GM21515 (cell line): ENCODE data around the gene KIAA0825.
"Not testable (repeated sequence)": the region's sequence is repeated elsewhere in the genome, so short reads cannot be mapped to it uniquely, and the experiment has no call there.

Source experiments
- ATAC-seq: cut with Tn5 transposase; IDR thresholded peaks from one replicate; pipeline ENCODE4 v1.9.1; 2021; ENCODE audit not compliant: unreplicated experiment

KIAA0825 gene

GRCh38 chr5:94575196-94575595 lies 43.2 kb downstream of the KIAA0825 start:
- no peak for ATAC-seq

GRCh38 chr5:94573349-94573748 lies 45.1 kb downstream of the KIAA0825 start:
- ATAC-seq: not testable (repeated sequence)

GRCh38 chr5:94571415-94571814 lies 47.0 kb downstream of the KIAA0825 start:
- no peak for ATAC-seq

- ATAC-seq: no peak
Measured at GRCh38 chr5:94564812-94565211, 53.6 kb downstream of the KIAA0825 start.

- ATAC-seq: no peak
Measured at GRCh38 chr5:94562327-94562971, 56.0 kb downstream of the KIAA0825 start.

DNA sequence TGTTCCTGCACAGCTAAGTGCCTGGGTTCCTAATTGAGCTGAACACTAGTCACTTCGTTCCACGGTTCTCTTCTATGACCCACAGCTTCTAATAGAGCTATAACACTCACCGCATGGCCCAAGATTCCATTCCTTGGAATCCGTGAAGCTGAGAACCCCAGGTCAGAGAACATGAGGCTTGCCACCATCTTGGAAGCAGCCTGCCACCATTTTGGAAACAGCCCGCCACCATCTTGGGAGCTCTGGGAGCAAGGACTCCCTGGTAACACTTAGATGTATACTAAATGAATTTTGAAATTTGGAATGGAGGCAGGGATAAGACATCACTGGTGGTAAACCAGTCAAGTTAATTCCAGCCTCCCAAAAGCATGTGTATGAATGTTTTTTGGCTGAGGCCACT lies 60.4 kb downstream of the KIAA0825 start:
- ATAC-seq: no peak

- no peak for ATAC-seq
Measured at GRCh38 chr5:94551858-94552257, 66.5 kb downstream of the KIAA0825 start.

DNA sequence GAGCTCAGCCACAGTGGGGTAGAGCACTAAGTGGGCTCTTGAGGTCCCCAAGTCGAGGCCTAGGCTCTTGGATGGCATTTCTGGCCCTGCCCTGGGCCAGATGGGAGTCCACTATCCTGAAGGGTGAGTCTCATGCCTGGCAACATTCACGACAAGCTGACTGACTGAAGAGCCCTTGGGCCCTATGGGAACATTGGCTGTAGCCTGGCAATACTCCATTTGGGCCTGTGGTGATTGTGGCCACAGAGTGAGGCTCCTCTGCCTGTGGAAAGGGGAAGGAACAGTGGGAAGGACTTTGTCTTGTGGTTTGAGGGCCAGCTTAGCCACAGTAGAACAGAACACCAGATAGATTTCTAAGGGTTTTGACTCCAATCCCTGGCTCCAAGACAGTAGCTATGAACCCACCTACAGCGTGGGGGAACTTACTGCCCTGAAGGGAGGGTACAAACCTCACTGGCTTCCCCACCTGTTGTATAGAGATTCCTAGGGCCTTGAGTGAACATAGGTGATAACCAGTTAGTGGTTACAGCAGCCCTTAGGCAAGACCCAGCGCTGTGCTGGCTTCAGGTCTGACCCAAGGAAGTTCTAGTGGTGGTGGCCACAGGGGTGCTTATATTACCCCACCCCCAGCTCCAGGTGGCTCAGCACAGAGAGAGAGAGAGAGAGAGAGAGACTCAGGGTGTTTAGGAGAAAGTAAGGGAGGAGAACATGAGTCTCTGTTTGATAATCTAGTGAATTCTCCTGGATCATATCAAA lies 72.4 kb downstream of the KIAA0825 start:
- no peak for ATAC-seq

GRCh38 chr5:94544875-94545547 lies 73.4 kb downstream of the KIAA0825 start:
- ATAC-seq: no peak

DNA sequence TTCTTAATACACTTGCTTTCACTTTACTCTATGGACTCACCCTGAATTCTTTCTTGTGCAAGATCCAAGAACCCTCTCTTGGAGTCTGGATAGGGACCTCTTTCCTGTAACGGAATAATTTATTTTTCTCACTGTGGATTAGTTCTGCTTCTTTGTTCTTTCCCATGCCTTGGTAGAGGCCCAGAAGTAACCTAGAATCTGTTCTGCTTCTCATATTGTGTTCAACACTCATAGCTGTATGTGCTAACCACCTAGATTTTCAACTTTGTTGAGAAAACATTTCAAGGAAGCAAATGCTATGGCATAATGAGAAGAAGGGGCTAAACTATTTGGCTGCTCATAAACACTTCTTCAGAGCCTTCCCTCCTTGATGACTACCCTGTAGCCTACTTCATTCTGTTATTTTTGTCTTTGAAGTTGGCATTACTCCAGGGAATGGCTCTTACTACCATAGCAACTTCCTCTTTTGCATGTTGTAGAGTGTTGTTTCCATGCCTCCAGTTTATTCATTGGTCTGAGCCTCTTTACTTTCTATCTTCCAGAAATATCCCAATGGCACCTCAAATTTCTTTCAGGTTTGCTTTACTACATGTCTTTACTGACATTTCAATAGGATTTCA lies 74.3 kb downstream of the KIAA0825 start:
- ATAC-seq: peak; percentile 56

DNA sequence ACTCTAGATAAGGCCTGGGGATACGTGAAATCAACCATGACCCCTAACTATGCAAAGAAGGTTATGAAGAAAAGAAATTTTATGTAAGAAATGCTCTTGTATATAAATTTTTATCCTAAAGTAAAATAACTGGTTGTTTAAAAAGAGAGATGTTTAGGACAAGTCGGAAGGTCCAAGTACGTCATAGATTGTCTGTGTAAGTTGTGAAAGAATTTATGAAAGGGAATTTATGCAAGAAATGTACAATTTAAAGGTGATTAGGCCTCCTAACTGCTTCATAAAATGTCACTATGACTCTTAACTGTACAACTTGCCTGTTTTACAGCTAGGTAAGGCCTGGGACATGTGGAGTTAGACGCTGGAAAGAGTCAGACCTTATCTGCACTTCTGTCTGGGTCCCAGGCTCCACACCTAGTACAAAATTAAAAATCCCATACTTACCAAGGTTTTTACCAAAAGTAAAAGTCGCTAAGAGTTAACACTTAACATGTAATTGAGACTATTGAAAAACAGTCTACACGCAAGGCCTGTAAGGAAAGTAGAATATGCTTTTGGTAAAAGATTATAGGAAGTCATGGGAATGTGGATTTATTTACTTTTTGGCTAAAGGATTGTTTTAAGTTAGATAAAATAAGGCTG lies 77.4 kb downstream of the KIAA0825 start:
- no peak for ATAC-seq

DNA sequence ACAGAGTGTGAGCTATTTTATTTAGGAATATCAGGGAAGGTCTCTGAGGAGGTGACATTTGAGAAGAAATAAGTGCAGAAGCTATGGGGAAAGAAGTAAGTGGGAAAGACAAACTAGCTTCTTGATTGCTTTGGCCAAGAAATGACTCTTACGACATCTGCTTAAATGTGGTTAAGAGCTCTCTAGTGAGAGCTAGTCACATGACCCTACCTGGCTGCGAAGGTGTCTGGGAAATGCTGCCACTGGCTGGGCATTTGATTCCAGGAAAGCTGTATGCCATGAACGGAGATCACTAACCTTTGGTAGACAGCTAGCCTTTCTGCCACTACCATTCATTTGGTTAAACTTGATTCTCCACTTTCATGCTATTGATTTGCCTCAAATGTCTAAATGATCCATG lies 80.1 kb downstream of the KIAA0825 start:
- no peak for ATAC-seq

- no peak for ATAC-seq
Measured at GRCh38 chr5:94526706-94527105, 91.7 kb downstream of the KIAA0825 start.

DNA sequence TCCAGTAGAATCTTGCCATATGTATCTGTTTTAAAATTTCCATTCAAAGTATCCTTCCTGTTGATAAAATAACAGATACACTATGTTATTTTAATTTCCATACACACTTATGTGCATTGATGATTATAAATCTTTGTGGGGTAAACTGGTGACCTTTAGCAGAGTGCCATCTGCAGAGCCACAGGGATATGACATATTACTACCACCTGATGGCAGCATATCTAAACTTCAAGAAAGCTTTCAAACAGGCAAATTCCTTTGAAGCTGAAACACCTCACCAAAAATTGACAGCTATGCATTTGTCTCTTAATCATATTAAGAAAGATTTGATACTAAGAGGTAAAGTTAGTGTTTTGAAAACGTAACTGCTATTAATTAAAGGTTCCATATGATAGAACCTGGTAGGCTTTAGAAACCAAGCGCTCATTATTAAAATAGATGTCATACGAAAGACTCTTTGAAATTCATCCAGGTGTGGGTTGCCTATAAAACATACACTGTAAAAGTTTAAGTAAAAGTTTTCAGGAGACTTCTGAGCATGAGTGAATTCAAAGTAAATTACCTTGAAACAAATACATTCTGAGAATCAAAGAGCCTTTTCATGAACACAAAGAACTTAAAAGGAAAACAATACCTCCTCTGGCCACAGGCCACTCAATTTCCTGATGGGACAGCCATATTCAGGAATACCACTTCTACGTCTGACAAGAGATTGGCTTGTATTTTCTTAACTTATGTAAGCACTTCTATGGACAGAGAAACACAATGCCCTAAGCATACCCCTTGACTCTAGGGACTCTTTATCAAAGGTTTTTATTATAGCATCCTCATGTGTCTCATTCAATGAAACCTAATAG lies 93.3 kb downstream of the KIAA0825 start:
- peak; percentile 93 for ATAC-seq

DNA sequence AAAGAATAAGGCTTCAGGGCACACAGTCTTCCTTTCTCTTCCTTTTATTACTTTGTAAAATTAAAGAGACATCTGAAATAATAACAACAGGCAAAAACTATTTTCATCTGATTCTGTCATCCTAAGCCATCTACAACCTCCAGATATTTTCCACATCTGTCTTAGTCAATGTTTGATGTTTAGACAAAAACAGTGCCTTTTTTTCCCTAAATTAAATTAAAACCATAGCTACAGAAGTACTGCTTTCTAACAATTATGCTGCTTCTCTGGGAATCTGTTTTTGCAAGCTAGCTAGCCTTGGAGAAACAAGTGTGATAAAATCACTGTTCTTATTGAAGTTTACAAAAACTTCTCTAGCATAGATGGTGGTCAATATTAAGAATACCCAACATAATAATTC lies 95.4 kb downstream of the KIAA0825 start:
- ATAC-seq: no peak

DNA sequence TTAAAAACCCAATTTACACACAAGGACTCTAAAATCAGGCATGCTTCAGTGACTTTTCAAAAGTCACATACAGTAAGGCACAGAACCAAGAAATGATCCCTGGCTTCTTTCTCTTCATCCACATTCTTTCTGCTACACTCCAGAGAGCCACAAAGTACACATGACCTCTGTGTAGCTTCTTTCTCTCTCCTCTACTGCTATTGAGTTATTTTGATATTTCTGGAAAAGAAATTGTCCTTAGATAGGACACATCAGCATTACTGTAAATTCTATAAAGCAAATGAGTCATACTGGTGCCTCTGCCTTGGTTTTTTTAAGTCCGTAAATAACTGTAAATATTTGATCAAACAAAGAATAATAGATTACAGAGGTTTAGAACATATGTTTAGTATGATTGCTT lies 96.3 kb downstream of the KIAA0825 start:
- ATAC-seq: no peak

- ATAC-seq: no peak
Measured at GRCh38 chr5:94517490-94518488, 100.6 kb downstream of the KIAA0825 start.

DNA sequence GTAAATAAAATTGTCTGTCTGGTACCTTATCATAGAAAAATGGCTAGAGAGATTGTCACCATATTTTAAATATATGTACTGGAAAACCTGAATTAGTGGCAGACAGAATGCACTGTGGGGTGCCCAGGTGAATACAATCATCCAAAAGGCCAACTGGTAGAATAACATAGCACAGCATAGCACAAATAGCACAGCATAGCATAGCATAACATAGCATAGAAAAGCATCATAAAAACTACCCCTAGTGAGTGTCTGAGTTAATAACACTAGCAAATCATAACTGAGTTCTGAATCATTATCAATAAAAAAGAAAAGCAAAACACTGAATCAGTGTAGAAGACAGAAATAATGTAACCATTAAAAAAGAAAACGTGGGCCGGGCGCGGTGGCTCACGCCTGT lies 102.3 kb downstream of the KIAA0825 start:
- ATAC-seq: no peak
